PFSK-1 (cell line): ENCODE data around the gene ADGRG7.

Experiments used
- FOXP2 ChIP-seq: optimal IDR thresholded peaks from 2 replicates; pipeline ENCODE3; 2011; ENCODE audit warnings: borderline replicate concordance, control low read depth, inconsistent platforms; ENCODE audit not compliant: insufficient read depth; ENCODE audit errors: extremely low read length, extremely low read depth
- POLR2AphosphoS5 ChIP-seq: IDR thresholded peaks from 2 replicates; pipeline ENCODE4 v1.6.1; 2012; ENCODE audit warnings: low read depth, mild to moderate bottlenecking, control low read depth, low read length, moderate library complexity
- SIN3A ChIP-seq: IDR thresholded peaks from 2 replicates; pipeline ENCODE4 v1.6.1; 2012; ENCODE audit warnings: mild to moderate bottlenecking, low read length, moderate library complexity, borderline replicate concordance; ENCODE audit not compliant: insufficient read depth
- TAF1 ChIP-seq: IDR thresholded peaks from 2 replicates; pipeline ENCODE4 v1.6.1; 2012; ENCODE audit warnings: low read length, control low read depth, borderline replicate concordance; ENCODE audit not compliant: insufficient read depth
- TF ChIP-seq, protein P1 (sequence below), 2 experiments: IDR thresholded peaks; 2 replicates each; pipeline versions ENCODE4 v1.6.1 to v1.8.0; 2011 to 2012; ENCODE audit warnings: low read depth in 2 of 2, low read length in 2 of 2, control low read depth in 1 of 2, inconsistent platforms in 1 of 2, mild to moderate bottlenecking in 1 of 2, moderate library complexity in 1 of 2; ENCODE audit not compliant: insufficient read depth in 1 of 2

The ADGRG7 gene

GRCh38 chr3:100700708-100701107 lies 91.3 kb downstream of the ADGRG7 start:
- no peak for TF ChIP-seq TAF1
- TF ChIP-seq POLR2AphosphoS5, result no peak
- no peak for TF ChIP-seq SIN3A
- TF ChIP-seq FOXP2, result no peak
- TF ChIP-seq, protein P1, sequence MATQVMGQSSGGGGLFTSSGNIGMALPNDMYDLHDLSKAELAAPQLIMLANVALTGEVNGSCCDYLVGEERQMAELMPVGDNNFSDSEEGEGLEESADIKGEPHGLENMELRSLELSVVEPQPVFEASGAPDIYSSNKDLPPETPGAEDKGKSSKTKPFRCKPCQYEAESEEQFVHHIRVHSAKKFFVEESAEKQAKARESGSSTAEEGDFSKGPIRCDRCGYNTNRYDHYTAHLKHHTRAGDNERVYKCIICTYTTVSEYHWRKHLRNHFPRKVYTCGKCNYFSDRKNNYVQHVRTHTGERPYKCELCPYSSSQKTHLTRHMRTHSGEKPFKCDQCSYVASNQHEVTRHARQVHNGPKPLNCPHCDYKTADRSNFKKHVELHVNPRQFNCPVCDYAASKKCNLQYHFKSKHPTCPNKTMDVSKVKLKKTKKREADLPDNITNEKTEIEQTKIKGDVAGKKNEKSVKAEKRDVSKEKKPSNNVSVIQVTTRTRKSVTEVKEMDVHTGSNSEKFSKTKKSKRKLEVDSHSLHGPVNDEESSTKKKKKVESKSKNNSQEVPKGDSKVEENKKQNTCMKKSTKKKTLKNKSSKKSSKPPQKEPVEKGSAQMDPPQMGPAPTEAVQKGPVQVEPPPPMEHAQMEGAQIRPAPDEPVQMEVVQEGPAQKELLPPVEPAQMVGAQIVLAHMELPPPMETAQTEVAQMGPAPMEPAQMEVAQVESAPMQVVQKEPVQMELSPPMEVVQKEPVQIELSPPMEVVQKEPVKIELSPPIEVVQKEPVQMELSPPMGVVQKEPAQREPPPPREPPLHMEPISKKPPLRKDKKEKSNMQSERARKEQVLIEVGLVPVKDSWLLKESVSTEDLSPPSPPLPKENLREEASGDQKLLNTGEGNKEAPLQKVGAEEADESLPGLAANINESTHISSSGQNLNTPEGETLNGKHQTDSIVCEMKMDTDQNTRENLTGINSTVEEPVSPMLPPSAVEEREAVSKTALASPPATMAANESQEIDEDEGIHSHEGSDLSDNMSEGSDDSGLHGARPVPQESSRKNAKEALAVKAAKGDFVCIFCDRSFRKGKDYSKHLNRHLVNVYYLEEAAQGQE (IDR thresholded peaks at IDR 0.05; ENCODE audit: insufficient read depth in 1 of 2, low read depth in 2 of 2, low read length in 2 of 2), result no peak

DNA sequence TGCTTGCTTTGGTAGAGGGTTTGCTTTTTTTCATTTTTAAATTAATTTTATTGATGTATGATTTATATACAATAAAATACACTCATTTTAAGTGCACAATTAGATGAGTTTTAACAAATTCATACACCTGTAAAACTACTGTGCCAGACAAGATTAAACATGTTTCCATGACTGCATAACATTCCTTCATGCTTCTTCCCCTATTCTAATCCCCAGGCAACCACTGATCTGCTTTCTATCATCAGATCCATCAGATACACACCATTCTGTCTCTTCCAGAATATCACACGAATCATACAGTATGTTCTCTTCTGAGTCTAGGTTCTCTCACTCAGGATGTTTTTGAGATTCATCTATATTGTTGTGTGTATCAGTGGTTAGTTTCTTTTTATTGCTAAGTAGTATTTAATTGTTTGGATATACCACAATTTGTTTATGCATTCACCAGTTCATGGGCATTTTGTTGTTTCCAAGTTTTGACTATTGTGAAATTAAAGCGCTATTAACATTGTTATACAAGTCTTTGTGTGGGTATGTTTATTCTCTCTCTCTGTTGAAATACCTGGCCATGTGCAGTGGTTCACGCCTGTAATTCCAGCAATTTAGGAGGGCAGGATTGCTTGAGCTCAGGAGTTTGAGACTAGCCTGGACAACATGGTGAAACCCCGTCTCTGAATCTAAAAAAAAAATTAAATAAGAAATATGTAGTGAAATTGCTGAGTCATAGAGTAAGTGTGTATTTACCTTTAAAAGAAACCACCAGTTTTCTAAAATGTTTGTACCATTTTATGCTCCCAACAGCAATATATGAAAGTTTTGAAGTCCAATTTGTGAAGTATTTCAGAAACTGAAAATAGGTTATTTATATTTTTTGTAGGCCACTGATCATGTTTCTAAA lies 92.9 kb downstream of the ADGRG7 start:
- no peak for TF ChIP-seq TAF1

- TF ChIP-seq POLR2AphosphoS5, result no peak
- no peak for TF ChIP-seq SIN3A
- TF ChIP-seq, protein P1 (IDR thresholded peaks at IDR 0.05; ENCODE audit: insufficient read depth in 1 of 2, low read depth in 2 of 2, low read length in 2 of 2), result no peak
- no peak for TF ChIP-seq TAF1
- TF ChIP-seq FOXP2, result no peak
These were observed 93.6 kb downstream of the ADGRG7 start for GRCh38 chr3:100702980-100703345.

GRCh38 chr3:100703865-100704264 lies 94.5 kb downstream of the ADGRG7 start:
- TF ChIP-seq, protein P1 (IDR thresholded peaks at IDR 0.05; ENCODE audit: insufficient read depth in 1 of 2, low read depth in 2 of 2, low read length in 2 of 2), result no peak
- no peak for TF ChIP-seq TAF1
- TF ChIP-seq POLR2AphosphoS5, result no peak
- no peak for TF ChIP-seq FOXP2
- TF ChIP-seq SIN3A, result no peak

DNA sequence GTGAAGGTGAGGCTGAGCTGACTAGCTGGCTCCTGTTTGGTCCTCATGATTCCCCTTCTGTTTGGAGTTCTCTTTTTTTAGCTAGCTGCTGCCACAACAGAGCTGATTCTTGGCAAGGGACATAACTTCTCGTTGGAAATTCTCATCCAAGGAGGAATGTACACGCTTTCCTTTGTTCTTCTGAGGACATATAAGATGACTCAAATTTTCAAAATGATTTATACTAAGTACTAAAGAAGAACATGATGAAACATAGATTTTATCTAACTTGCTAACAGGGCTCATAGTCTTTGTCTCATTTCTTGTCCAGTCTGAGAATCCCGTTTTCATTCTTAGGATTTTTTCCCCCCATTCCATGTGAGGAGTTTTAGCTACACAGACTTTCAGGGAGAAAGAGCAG lies 97.0 kb downstream of the ADGRG7 start:
- no peak for TF ChIP-seq FOXP2
- TF ChIP-seq POLR2AphosphoS5, result no peak
- no peak for TF ChIP-seq TAF1
- TF ChIP-seq, protein P1 (IDR thresholded peaks at IDR 0.05; ENCODE audit: insufficient read depth in 1 of 2, low read depth in 2 of 2, low read length in 2 of 2), result no peak
- no peak for TF ChIP-seq SIN3A
